Stomach (tissue), 4 donors: ENCODE data around the gene PTPN3.

Source experiments
- CTCF ChIP-seq, 7 experiments: fragments of 450-650 bp in 4 of 7; fragments of 200-600 bp in 3 of 7; sonication (generic) in 3 of 7; IDR thresholded peaks; one replicate each; pipeline ENCODE4 v1.5.1; 2016 to 2019; ENCODE audit warnings: antibody characterized with exemption in 7 of 7, control low read depth in 2 of 7, mild to moderate bottlenecking in 1 of 7
- EP300 ChIP-seq: sonication (generic); formaldehyde crosslinking; IDR thresholded peaks from one replicate; pipeline ENCODE4 v1.6.1; 2017; ENCODE audit warnings: antibody characterized with exemption
- POLR2A ChIP-seq, 4 donors: fragments of 450-650 bp; IDR thresholded peaks; one replicate each; pipeline ENCODE4 v1.6.1; 2016; ENCODE audit warnings: antibody characterized with exemption in 4 of 4, control low read depth in 2 of 4, mild to moderate bottlenecking in 1 of 4, moderate library complexity in 1 of 4
- POLR2AphosphoS5 ChIP-seq, 3 donors: sonication (generic); formaldehyde crosslinking; IDR thresholded peaks; one replicate each; pipeline ENCODE4 v1.6.1; 2016; ENCODE audit warnings: antibody characterized with exemption in 3 of 3

GRCh38 chr9:109519366-109519765 lies 21.3 kb upstream of the PTPN3 start:
- TF ChIP-seq EP300, result no peak
- TF ChIP-seq POLR2A (IDR thresholded peaks at IDR 0.05), result no peak
- TF ChIP-seq CTCF (IDR thresholded peaks at IDR 0.05), result no peak
- no peak for TF ChIP-seq POLR2AphosphoS5 (IDR thresholded peaks at IDR 0.05)
